Keratinocyte (primary cell): ENCODE data around the gene ANGEL2.

Experiments
- CTCF ChIP-seq, 3 experiments: IDR thresholded peaks in 1 of 3; conservative IDR thresholded peaks in 1 of 3; optimal IDR thresholded peaks in 1 of 3; 2 replicates in 2 of 3; 3 replicates in 1 of 3; pipeline versions ENCODE3 to v1.5.1; 2011; ENCODE audit warnings: low read length in 3 of 3, mild to moderate bottlenecking in 3 of 3, moderate library complexity in 2 of 3, control low read depth in 1 of 3, inconsistent platforms in 1 of 3; ENCODE audit not compliant: insufficient read depth in 2 of 3; ENCODE audit errors: extremely low read depth in 1 of 3
- EZH2 ChIP-seq: IDR thresholded peaks from one replicate; pipeline ENCODE4 v1.6.1; 2012; ENCODE audit warnings: inconsistent platforms, mild to moderate bottlenecking, low read length, moderate library complexity

DNA sequence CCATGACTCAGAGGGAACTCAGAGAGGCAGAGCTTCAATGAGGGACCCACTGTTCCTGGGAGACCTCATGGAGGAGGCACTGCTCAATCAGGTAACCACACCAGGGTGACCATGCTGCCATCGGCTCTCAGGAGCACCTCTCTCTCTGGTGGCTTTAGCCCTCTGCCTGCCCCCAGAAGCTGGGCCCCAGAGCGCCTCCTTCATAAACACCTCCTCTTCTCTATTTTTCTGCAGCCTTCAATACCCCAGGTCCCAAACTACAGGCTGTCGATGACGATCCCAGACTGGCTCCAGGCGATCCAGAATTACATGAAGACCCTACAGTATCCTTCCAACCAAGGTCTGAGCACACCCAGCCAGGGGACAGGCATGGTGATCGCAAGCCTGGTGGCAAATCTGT lies 54.7 kb downstream of the ANGEL2 start:
- TF ChIP-seq CTCF (optimal IDR thresholded peaks at IDR 0.05 in 1 of 3, IDR thresholded peaks at IDR 0.05 in 1 of 3, conservative IDR thresholded peaks at IDR 0.05 in 1 of 3; ENCODE audit: extremely low read depth in 1 of 3, insufficient read depth in 2 of 3, low read length in 3 of 3), result no peak
- TF ChIP-seq EZH2, result no peak
